ENCODE measurements around the gene IRF6. TPM values are rescaled to one million over a fixed set of nuclear protein-coding genes. Genes with fewer than 3 reads are reported as not detected.

Gene IRF6
- total RNA-seq, 1 experiment from 2014 or later, result 61.6 TPM

DNA sequence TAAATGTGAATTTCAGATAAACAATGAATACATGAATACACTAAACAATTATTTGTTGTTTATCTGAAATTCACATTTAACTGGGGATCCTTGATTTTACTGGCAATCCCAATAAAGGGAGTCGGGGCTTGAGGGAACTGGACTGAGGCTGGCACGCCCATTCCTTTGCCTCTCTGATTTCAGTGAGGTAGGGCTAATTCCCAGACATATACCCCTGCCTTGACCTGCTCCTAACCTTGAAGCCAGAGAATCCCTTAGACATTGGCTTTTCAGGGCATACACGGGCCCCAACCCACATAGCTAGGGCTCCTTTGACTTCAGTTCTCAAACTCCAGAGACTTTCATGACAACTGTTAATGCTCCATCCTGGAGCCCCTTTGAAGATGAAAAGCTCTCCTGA lies 11.0 kb upstream of the IRF6 start:
- BruUV-seq (replicated peaks), result no TSS peak
- ATAC-seq (no peak), DNase-seq (no peak)
- Histone ChIP-seq H3F3A (ENCODE audit: low read length, unreplicated experiment) (no peaks in the 10 kb centered on the region), H3K4me1 (ENCODE audit: insufficient read depth, low read length) (peaks cover 5% of the 10 kb centered on the region), H4K20me1 (ENCODE audit: low read length) (no peaks in the 10 kb centered on the region), H3K9me3 (ENCODE audit: low read length) (no peaks in the 10 kb centered on the region), H3K4me3 (ENCODE audit: low read length) (no peak overlapping the region), H3K4me2 (ENCODE audit: low read length) (no peak overlapping the region), H3K9ac (ENCODE audit: low read length) (no peak overlapping the region), H3K79me2 (ENCODE audit: low read length) (no peaks in the 10 kb centered on the region), H3K27me3 (ENCODE audit: low read length) (no peaks in the 10 kb centered on the region), H3K9me2 (replicated peaks; ENCODE audit: low read length) (no peaks in the 10 kb centered on the region), H2AFZ (ENCODE audit: low read length) (no peak overlapping the region), H3K27ac (ENCODE audit: low read length) (no peak overlapping the region), H3K36me3 (ENCODE audit: low read depth, low read length) (no peaks in the 10 kb centered on the region)
- intact Hi-C loops (cut with micrococcal nuclease), result no loop called here
- ChIA-PET CTCF (no interaction called here), POLR2A (ENCODE audit: unreplicated experiment) (no interaction called here)
- TF ChIP-seq EZH2phosphoT487 (IDR thresholded peaks at IDR 0.05; ENCODE audit: borderline replicate concordance, low read length) (no peak), EZH2 (IDR thresholded peaks at IDR 0.05; ENCODE audit: low read length, unreplicated experiment) (no peak)
- TF ChIP-seq, protein P1, sequence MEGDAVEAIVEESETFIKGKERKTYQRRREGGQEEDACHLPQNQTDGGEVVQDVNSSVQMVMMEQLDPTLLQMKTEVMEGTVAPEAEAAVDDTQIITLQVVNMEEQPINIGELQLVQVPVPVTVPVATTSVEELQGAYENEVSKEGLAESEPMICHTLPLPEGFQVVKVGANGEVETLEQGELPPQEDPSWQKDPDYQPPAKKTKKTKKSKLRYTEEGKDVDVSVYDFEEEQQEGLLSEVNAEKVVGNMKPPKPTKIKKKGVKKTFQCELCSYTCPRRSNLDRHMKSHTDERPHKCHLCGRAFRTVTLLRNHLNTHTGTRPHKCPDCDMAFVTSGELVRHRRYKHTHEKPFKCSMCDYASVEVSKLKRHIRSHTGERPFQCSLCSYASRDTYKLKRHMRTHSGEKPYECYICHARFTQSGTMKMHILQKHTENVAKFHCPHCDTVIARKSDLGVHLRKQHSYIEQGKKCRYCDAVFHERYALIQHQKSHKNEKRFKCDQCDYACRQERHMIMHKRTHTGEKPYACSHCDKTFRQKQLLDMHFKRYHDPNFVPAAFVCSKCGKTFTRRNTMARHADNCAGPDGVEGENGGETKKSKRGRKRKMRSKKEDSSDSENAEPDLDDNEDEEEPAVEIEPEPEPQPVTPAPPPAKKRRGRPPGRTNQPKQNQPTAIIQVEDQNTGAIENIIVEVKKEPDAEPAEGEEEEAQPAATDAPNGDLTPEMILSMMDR (conservative IDR thresholded peaks at IDR 0.05; ENCODE audit: low read depth, low read length), result no peak

DNA sequence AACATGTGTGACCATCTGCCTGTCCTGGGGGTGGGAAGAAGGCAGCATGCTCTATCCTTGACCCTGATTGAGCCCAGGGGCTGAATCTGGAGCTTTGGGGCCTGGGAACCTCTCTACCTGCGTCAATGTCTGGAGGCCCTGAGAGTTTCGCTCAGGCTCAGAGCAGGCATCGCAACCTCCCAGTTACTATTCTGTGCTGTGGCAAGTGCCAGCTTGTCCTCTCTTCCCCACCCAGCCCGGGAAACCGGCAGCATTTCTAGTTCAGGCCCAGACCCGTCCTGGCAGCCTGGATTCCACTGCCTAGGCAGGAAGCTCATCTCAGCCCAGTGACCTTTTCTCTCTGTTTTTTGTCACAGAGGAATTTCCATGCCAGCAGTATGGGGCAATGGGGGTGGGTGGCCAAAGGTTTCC lies 10.0 kb upstream of the IRF6 start:
- H3K9ac ChIP-seq (ENCODE audit: low read length), result no peak overlapping the region
- no peaks in the 10 kb centered on the region for H3K9me3 ChIP-seq (ENCODE audit: low read length)
- no peak overlapping the region for H3K27ac ChIP-seq (ENCODE audit: low read length)
- H3K4me2 ChIP-seq (ENCODE audit: low read length), result no peak overlapping the region
- BruUV-seq (replicated peaks), result no TSS peak
- no peaks in the 10 kb centered on the region for H3K9me2 ChIP-seq (replicated peaks; ENCODE audit: low read length)
- ChIA-PET CTCF (no interaction called here), POLR2A (ENCODE audit: unreplicated experiment) (no interaction called here)
- no peaks in the 10 kb centered on the region for H3F3A ChIP-seq (ENCODE audit: low read length, unreplicated experiment)
- no peaks in the 10 kb centered on the region for H4K20me1 ChIP-seq (ENCODE audit: low read length)
- H2AFZ ChIP-seq (ENCODE audit: low read length), result no peak overlapping the region
- H3K4me3 ChIP-seq (ENCODE audit: low read length), result no peak overlapping the region
- DNase-seq (no peak), ATAC-seq (no peak)
- no peak for TF ChIP-seq EZH2phosphoT487 (IDR thresholded peaks at IDR 0.05; ENCODE audit: borderline replicate concordance, low read length)
- TF ChIP-seq EZH2 (IDR thresholded peaks at IDR 0.05; ENCODE audit: low read length, unreplicated experiment), result no peak
- TF ChIP-seq, protein P1 (conservative IDR thresholded peaks at IDR 0.05; ENCODE audit: low read depth, low read length), result no peak
- intact Hi-C loops (cut with micrococcal nuclease), result no loop called here
- peaks cover 5% of the 10 kb centered on the region for H3K4me1 ChIP-seq (ENCODE audit: insufficient read depth, low read length)
- no peaks in the 10 kb centered on the region for H3K79me2 ChIP-seq (ENCODE audit: low read length)
- H3K36me3 ChIP-seq (ENCODE audit: low read depth, low read length), result no peaks in the 10 kb centered on the region
- no peaks in the 10 kb centered on the region for H3K27me3 ChIP-seq (ENCODE audit: low read length)

DNA sequence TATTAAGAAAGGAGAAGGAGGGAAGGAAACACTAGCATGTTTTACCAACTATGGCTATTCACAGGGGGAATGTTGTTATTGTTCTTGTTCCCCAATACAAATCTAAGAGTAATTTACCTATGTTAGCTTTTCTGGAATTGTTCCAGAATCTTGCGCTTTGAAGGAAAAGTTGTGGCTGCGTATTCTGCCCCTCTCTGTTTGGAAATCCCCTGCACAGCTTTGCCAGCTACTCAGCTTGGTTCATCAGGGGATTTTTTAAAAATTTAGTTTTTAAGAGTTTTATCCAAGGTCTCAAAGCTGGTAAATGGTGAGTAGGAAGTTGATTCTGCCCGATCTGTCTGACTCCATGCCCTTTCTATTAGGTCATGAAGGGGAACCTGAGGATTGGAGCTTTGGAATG lies 9.5 kb upstream of the IRF6 start:
- TF ChIP-seq EZH2phosphoT487 (IDR thresholded peaks at IDR 0.05; ENCODE audit: borderline replicate concordance, low read length), result no peak
- TF ChIP-seq EZH2 (IDR thresholded peaks at IDR 0.05; ENCODE audit: low read length, unreplicated experiment), result no peak
- TF ChIP-seq, protein P1 (conservative IDR thresholded peaks at IDR 0.05; ENCODE audit: low read depth, low read length), result no peak
- H3K4me1 ChIP-seq (ENCODE audit: insufficient read depth, low read length), result peaks cover 5% of the 10 kb centered on the region
- intact Hi-C loops (cut with micrococcal nuclease), result no loop called here
- BruUV-seq (replicated peaks), result no TSS peak
- H3K9me3 ChIP-seq (ENCODE audit: low read length), result no peaks in the 10 kb centered on the region
- no peak overlapping the region for H3K4me2 ChIP-seq (ENCODE audit: low read length)
- no peaks in the 10 kb centered on the region for H3F3A ChIP-seq (ENCODE audit: low read length, unreplicated experiment)
- no peak overlapping the region for H3K4me3 ChIP-seq (ENCODE audit: low read length)
- no peaks in the 10 kb centered on the region for H3K9me2 ChIP-seq (replicated peaks; ENCODE audit: low read length)
- H3K79me2 ChIP-seq (ENCODE audit: low read length), result no peaks in the 10 kb centered on the region
- H3K36me3 ChIP-seq (ENCODE audit: low read depth, low read length), result no peaks in the 10 kb centered on the region
- DNase-seq (no peak), ATAC-seq (no peak)
- no peaks in the 10 kb centered on the region for H3K27me3 ChIP-seq (ENCODE audit: low read length)
- ChIA-PET CTCF (interaction anchor here (1.0 kb wide), 1 partner anchor 8 kb away, joined by 3 read pairs; no protein-coding TSS in a partner anchor), POLR2A (ENCODE audit: unreplicated experiment) (no interaction called here)
- no peaks in the 10 kb centered on the region for H4K20me1 ChIP-seq (ENCODE audit: low read length)
- no peak overlapping the region for H3K9ac ChIP-seq (ENCODE audit: low read length)
- H3K27ac ChIP-seq (ENCODE audit: low read length), result no peak overlapping the region
- no peak overlapping the region for H2AFZ ChIP-seq (ENCODE audit: low read length)

Data from PC-3 (cell line).